ENCODE data around the gene CLEC16A.

CLEC16A gene

GRCh38 chr16:11145173-11145818 is 200.9 kb downstream of the CLEC16A start:
- DNase-seq = no peak

GRCh38 chr16:11145819-11146211 is 201.5 kb downstream of the CLEC16A start:
- no peak for DNase-seq

GRCh38 chr16:11147033-11147753 is 202.8 kb downstream of the CLEC16A start:
- DNase-seq = no peak

DNA sequence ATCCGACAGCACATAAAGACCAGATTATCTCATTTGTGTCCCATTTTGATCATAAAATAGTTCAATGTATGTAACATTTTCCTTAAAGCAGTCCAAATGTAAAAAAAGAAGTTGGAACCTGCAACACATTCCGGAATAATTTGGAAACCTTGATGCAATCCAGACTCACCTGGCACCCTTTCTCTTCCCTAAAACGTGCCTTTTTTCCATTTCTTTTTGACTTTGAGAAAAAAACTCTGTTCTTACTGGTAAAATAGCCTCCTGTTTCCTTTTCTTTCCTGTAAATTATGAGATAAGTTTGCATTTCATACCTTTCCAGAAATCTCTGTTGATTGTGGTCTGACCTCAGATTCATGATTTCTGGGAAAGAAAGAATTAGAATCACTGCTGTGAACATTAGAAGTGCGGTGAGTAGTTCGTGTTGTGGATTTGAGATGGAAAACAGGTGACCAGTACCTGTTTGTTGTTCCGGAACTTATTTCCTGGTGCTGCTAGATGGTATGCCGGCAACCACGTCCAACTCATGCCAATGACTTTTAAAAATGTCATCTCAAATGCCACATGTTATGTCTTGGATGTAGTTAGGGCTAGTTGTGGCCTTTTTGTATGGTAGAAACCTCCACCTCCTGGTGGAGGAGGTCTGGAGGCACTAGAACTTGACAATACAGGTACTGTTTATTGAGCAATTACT is 203.5 kb downstream of the CLEC16A start:
- DNase-seq = no peak

GRCh38 chr16:11149011-11149616 is 204.8 kb downstream of the CLEC16A start:
- no peak for DNase-seq

DNA sequence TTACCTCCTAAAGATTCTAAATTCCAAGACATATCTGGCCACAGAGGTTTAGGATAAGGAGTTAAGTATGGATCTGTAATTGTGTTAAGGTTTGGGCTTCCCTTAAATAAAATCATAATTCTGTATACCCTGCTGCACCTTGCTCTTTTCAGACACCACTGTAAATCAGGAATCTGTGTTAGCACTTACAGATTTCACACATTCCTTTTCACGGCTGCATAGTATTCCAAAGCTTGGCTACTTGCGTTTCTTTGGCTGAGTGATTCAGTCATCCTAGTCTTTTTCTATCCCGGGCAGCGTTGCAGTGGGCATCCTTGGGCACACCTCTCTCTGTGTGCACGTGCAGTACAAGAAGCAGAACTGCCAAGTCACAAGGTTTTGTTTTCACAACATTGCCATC is 205.8 kb downstream of the CLEC16A start:
- DNase-seq = no peak

DNA sequence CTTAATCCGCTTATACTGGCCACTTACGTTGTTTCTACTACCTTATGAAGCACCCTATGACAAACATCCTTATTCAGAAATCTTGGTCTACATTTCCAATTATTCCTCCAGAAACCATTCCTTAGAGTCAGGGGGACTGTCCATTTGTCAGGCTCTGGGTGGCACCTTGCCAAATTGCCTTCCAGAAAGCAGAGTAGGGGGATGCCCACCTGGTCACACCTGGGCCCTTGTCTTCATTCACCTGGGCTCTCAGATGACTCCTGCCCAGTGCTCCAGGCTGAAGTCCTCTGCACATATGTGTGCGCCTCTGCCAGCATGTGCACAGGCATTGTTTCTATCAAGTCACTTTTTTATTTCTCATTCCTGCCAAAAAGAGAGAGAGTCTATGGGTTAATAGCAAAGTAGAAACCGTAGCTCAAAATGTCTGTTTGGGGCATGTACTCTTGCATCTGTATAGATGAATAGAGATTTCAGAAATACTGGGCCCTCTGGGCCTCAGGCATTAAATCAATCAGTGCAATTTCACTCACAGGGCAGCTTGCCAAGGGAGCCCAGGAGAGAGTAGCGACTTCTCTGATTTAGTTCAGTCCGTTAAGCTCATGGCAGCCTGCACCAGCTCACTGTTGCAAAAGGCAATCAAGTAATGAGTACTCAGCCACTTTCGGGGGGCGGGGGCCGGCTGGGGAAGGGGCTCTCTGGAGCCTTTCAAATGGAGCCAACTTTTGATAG is 207.0 kb downstream of the CLEC16A start:
- no peak for DNase-seq

- DNase-seq = no peak
Measured at GRCh38 chr16:11151885-11152629, 207.7 kb downstream of the CLEC16A start.

GRCh38 chr16:11152677-11153331 is 208.4 kb downstream of the CLEC16A start:
- no peak for DNase-seq

DNA sequence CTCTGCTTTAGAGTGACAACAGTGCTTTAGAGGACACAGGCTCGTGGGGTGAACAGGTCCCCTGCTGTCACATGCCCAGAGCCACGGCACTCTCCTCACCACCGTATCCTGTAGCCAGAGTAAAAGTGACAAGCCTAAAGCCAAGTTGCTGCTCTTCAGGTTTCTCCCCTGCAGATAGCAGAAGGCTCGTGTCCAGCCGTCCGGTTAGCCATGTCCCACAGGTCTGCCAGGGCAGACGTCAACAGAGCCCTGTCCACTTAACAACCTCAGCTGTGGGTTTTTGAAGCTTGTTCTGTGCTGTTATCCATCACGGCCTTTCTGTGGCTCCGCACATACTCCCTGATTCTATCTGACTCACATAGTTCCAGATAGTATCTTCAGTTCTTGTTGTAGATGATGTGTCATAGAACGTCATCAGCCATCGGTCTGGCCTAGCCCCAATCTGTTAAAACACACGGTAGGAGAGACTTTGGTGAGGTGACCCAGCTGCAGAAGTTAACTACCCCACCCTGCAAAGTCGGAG is 211.0 kb downstream of the CLEC16A start:
- DNase-seq = no peak

GRCh38 chr16:11156401-11156800 is 212.0 kb downstream of the CLEC16A start:
- DNase-seq = no peak

DNA sequence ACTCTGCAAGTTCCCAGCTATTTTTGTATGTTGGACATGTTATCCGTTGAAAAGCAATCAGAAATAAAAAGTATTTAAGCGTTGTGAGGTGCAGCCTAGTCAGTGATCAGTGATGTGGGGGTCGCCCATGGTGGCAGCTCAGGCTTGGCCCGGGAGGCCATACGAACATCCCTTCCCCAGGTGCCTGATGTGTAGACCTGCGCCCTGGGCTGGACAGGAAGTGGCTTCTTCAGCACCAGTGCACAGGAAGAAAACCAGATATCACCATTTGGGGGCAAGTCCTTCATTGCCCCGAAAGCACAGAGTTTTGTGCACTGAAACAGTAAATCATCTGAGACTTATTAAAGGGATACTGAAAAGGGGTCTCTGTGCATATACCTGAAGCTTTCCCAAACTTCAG is 212.8 kb downstream of the CLEC16A start:
- DNase-seq = no peak

GRCh38 chr16:11158018-11158417 is 213.7 kb downstream of the CLEC16A start:
- no peak for DNase-seq

DNA sequence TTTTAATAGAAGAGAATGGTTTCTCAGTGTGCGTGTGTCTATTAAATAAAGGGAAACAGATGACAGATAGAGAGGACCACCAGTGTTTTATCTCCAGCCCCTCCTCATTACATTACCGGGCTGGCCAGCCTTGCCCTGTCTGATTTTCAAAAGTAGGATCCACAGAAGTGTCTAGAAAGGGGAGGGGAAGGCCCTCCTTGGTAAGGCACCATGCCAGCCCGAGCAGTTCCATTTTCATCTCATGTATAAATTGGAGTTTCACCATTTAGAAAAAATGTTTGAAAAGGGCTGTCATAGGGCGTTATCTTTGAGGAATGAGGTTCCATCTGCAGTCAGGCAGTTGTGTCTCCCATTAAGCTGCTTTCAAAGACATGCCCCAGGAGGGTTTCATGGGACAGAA is 214.9 kb downstream of the CLEC16A start:
- no peak for DNase-seq

DNA sequence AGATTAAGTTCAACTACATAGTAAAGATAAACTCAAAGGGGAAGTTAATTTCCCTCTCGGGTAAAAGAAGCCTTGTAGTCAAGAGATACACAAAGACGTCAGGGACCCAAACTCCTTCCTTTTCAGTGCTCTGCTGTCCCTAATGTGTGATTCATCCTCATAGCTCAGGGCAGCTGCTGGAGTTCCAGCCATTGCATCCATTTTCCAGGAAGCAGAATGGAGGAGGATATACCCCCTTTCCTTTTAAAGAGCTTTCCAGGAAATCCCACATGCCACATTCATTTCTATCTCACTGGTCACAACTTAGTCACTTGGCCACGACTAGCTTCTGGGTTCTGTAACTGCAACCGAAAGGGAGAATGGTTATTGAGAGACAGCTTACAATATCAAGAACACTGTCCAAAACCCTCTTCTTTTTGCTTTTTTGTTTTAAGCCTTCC is 216.3 kb downstream of the CLEC16A start:
- no peak for DNase-seq

DNA sequence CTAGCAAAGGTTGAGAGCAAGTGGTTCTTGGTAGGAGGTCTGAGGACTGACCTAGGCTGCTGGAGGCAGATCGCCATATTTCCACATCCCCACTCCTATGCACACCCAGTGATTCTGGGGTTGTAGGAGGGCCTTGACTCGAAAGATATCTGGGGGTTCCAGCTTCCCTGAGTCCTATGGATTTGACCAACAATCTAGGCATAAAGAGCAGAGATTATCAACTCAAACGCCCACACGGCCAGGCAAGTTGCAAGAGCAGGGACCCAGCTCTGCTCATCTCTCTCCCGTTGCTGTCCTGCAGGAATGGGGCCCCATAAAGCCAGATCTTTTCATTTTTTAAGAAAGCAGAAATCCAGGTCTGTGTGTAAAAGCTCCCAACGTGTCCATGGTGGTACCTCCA is 217.1 kb downstream of the CLEC16A start:
- DNase-seq = no peak

DNA sequence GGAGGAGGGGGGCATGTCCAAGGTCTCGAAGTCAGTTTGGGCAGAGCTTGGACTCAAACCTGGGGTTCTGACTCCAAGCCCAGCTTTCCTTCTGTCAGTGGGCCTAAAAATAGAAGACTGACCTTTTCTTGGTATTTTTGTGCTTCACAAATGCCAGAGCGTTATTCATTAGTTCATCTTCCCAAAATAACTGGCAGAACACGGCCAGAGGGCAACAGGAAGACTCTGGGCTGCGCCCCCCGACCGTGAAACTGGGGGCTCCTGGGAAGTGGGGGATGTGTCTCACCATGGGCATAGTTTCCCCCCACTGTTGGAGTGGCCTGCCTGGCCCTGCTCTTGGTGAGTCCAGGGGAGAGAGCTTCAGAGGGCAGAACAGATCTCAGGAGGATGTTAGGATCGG is 217.6 kb downstream of the CLEC16A start:
- DNase-seq = no peak

DNA sequence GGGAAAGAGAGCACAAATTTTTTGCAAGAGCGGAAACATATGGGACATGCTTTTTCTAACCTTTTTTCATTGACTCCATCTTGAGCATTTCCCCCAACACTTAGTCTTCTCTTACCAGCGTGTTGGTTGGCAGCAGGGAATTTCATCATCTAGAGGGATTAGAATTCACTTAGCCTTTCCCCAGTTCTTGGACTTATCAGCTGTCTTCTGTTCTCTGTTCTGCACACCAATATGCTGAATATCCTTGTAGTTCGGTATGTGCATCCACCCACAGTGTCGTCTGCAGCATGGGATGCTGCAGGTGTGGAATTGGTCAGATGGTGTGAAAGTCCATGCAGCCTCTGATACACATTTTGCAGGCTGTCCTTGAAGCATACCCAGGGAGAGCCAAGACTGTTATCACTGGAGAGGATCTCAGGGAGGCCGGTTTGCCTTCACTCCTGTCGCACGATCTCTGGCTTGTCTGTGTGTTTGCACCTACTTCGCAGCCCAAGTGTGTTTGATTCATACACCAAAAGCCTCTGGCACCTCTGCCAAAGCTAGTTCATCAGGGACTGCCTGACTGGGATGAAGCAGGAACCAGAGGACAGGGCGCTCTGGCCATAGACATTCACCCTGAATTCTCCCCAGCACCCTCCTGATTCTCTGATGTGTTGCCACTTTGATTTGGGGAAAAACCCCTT is 218.4 kb downstream of the CLEC16A start:
- no peak for DNase-seq

DNA sequence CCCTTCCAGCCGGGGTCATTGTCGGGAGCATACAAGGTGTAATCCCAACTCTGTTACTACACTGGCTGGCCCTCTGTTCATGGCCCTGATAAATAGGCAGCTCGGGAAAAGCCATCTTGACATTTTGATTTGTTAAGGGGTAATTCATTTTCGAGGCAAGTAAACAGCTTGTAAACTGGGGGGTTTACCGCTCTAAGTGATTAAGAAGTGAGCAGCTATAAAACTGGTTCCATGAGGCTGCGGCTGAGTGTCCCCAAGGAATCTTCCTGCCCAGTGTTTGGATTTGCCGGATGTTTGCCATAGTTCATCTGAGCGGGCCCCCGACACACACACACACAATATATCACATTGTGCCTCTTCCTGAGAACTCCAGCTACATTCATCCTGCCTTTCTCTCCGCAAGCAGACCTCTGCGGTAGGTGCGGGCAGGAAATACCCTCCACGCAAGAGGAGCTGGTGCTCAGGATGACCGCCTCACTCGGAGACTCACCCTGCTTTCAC is 219.4 kb downstream of the CLEC16A start:
- no peak for DNase-seq

DNA sequence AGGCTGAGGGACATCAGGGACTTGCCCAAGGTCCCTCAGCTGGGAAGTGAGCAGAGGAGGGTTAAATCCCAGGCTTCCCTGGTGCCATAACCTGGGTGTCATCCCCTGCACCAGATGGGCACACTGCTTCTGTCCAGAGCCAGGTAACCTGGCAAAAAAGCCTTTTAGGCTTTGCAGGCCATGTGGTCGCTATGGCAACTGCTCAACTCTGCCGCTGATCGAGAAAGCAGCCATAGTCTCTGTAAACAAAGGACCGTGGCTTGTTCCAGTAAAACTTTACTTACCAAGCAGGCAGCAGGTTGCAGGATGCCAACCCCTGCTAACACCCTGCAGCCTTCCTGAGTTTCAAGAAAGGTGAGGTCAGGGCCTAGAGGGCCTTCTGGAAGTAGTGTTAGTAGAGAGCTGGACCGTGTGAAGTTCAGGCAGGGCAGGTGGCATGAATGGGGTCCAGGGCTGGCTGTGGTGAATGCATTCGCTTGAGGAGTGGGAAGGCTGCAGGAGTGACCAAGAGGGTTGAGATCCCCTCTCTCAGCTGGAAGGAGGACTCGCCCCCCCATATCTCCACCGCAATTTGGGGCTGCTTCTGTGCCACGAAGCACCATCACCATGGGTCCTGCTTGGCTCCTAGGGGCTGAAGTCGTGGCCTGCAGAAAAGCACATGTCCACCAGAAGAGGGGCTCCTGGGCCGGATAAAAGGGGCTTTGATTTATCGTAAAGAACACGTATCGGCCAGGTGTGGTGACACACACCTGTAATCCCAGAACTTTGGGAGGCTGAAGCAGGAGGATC is 220.3 kb downstream of the CLEC16A start:
- no peak for DNase-seq

Data from midbrain (tissue), 1 donor.